CD4-positive, alpha-beta memory T cell (primary cell): ENCODE measurements around the gene A3GALT2. TPM values are rescaled to one million over a fixed set of nuclear protein-coding genes. Genes with fewer than 3 reads are reported as not detected.
"Not testable (repeated sequence)": the region's sequence is repeated elsewhere in the genome, so short reads cannot be mapped to it uniquely, and the experiment has no call there.

Experiments
- CTCF ChIA-PET: fragments of 350-600 bp; sonication (Branson Sonifier 250); formaldehyde crosslinking; loops from one replicate; lab custom pipeline; 2021; ENCODE audit warnings: inconsistent platforms; ENCODE audit not compliant: partially characterized antibody; lab: Charles Lee
- POLR2A ChIA-PET: fragments of 350-600 bp; sonication (Branson Sonifier 250); formaldehyde crosslinking; loops from one replicate; lab custom pipeline; 2021; ENCODE audit not compliant: partially characterized antibody; lab: Charles Lee
- DNase-seq, 5 donors: peaks; one replicate each; pipeline versions ENCODE4 v3.0.0 to v3.0.0-alpha.2; 2020 to 2022; ENCODE audit warnings: mixed read lengths in 1 of 5
- H3K27ac ChIP-seq: one replicate; pipeline ENCODE4 v1.7.0; 2013; ENCODE audit warnings: low read depth, low read length
- H3K27me3 ChIP-seq: 2 replicates; pipeline ENCODE4 v1.7.0; 2013; ENCODE audit warnings: mild to moderate bottlenecking, low read length, moderate library complexity; ENCODE audit not compliant: insufficient read depth
- H3K36me3 ChIP-seq: 2 replicates; pipeline ENCODE4 v1.7.0; 2013; ENCODE audit warnings: mild to moderate bottlenecking, low read length, moderate library complexity; ENCODE audit not compliant: insufficient read depth
- H3K4me1 ChIP-seq: 2 replicates; pipeline ENCODE4 v1.7.0; 2013; ENCODE audit warnings: mild to moderate bottlenecking, low read length, moderate library complexity; ENCODE audit not compliant: insufficient read depth
- H3K4me3 ChIP-seq, 2 donors: one replicate each; pipeline ENCODE4 v1.7.0; 2013; ENCODE audit warnings: low read length in 2 of 2, mild to moderate bottlenecking in 1 of 2
- H3K9me3 ChIP-seq, 2 donors: one replicate each; pipeline ENCODE4 v1.7.0; 2013; ENCODE audit warnings: low read length in 2 of 2, control low read depth in 1 of 2; ENCODE audit not compliant: control insufficient read depth in 1 of 2
- H3K27ac Mint-ChIP-seq, 7 donors: one replicate each; pipeline ENCODE4 v1.8.0; 2020 to 2021; ENCODE audit warnings: mixed read lengths in 7 of 7, mild to moderate bottlenecking in 6 of 7, inconsistent platforms in 3 of 7, moderate library complexity in 3 of 7
- H3K27me3 Mint-ChIP-seq, 2 donors: one replicate each; pipeline ENCODE4 v1.8.0; 2020 to 2021; ENCODE audit warnings: mixed read lengths in 2 of 2
- H3K36me3 Mint-ChIP-seq, 2 donors: one replicate each; pipeline ENCODE4 v1.8.0; 2020 to 2021; ENCODE audit warnings: mixed read lengths in 2 of 2, inconsistent platforms in 1 of 2, mild to moderate bottlenecking in 1 of 2
- H3K4me1 Mint-ChIP-seq, 4 donors: one replicate each; pipeline ENCODE4 v1.8.0; 2020 to 2021; ENCODE audit warnings: mixed read lengths in 4 of 4, mild to moderate bottlenecking in 1 of 4
- H3K4me3 Mint-ChIP-seq, 8 donors: one replicate each; pipeline ENCODE4 v1.8.0; 2020 to 2021; ENCODE audit warnings: mixed read lengths in 8 of 8, mild to moderate bottlenecking in 7 of 8, moderate library complexity in 6 of 8, inconsistent platforms in 3 of 8
- H3K9me3 Mint-ChIP-seq, 8 donors: one replicate each; pipeline ENCODE4 v1.8.0; 2020 to 2021; ENCODE audit warnings: mixed read lengths in 8 of 8, mild to moderate bottlenecking in 5 of 8, inconsistent platforms in 3 of 8, moderate library complexity in 1 of 8
- intact Hi-C: fragments of 100-400 bp; cut with micrococcal nuclease; formaldehyde crosslinking; loops from one replicate; pipeline ENCODE4 v1.15.1; 2023
- polyA plus RNA-seq, 2 donors: library from polyadenylated mRNA; unstranded; fragments of 300-500 nt; fragmentation: Illumina TruSeq; gene quantifications; one replicate each; pipeline ENCODE4 v1.2.3, GENCODE V29; 2021
- total RNA-seq, 2 experiments: library from RNA; stranded (reverse); gene quantifications; one replicate each; pipeline ENCODE4 v1.2.3, GENCODE V29; 2021

The A3GALT2 gene
- total and polyA plus RNA-seq, 4 experiments from 2014 or later, result not detected

DNA sequence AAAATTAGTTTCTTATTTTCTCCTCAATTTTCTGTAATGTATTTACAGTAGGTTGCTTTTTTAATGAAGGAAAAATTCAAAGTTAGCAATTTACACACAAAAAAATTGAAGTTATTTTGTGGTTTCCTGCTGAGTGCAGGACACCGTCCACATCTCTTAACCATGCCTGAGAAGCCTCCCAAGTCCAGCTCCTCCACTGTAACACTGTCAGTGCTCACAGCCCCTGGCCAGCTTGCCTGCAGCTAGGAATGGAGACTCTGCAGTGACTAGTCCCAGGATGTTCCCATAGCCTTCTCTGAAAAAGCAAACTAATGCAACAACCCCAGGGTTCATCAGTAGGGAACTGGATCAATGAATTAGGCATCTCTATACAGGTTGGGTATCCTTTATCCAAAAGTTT lies 3.5 kb downstream of the A3GALT2 start:
- POLR2A ChIA-PET, result no interaction called here
- Histone ChIP-seq H3K27ac (no peak overlapping the region), H3K4me1 (no peaks in the 10 kb centered on the region), H3K9me3 (no peaks in the 10 kb centered on the region), H3K4me3 (no peak overlapping the region), H3K27me3 (no peaks in the 10 kb centered on the region), H3K36me3 (no peaks in the 10 kb centered on the region)
- intact Hi-C loops, result no loop called here
- CTCF ChIA-PET, result no interaction called here
- peaks cover 2% of the 10 kb centered on the region in 2 donors for H3K27me3 Mint-ChIP-seq
- H3K4me1 Mint-ChIP-seq, result peaks cover 0 to 11% (median 5%) of the 10 kb centered on the region in 4 donors
- no peak overlapping the region for H3K27ac Mint-ChIP-seq
- H3K4me3 Mint-ChIP-seq, result no peak overlapping the region
- DNase-seq, result no peak
- H3K36me3 Mint-ChIP-seq, result peaks cover 0 to 2% of the 10 kb centered on the region in 2 donors
- no peaks in the 10 kb centered on the region for H3K9me3 Mint-ChIP-seq

- ChIA-PET POLR2A (no interaction called here), CTCF (no interaction called here)
- DNase-seq, result no peak
- Mint-ChIP-seq H3K4me3 (no peak overlapping the region), H3K27me3 (peaks cover 2% of the 10 kb centered on the region in 2 donors), H3K4me1 (peaks cover 0 to 11% (median 5%) of the 10 kb centered on the region in 4 donors), H3K9me3 (no peaks in the 10 kb centered on the region), H3K36me3 (peaks cover 0 to 2% of the 10 kb centered on the region in 2 donors), H3K27ac (peak overlapping the region in 3 of 7 donors; percentile 43 to 63 (median 58))
- no peak overlapping the region for H3K4me3 ChIP-seq
- intact Hi-C loops, result no loop called here
- H3K27ac ChIP-seq, result no peak overlapping the region
- H3K9me3 ChIP-seq, result no peaks in the 10 kb centered on the region
- no peaks in the 10 kb centered on the region for H3K27me3 ChIP-seq
- H3K36me3 ChIP-seq, result no peaks in the 10 kb centered on the region
- no peaks in the 10 kb centered on the region for H3K4me1 ChIP-seq
These were observed 4.3 kb downstream of the A3GALT2 start for GRCh38 chr1:33316601-33317000.

DNA sequence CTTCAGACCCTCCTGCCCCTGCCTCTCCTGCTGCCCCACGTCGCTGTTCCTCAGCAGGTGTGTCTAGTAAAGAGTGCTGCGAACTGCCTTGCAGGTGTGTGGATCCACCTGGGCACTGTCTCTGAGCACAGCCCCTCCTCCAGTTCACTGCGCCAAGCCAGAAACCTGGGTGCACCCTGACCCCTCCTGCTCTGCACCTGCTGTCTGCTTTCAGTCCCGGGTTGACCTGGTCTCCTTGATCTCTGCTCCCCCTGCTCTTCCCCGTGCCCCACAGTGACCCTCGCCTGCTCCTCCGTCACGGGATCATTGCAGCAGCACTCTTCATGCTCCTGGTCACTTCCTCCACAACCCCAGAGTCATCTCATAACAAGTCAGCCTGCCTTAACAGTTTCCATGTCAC lies 6.5 kb downstream of the A3GALT2 start:
- Mint-ChIP-seq H3K36me3 (no peaks in the 10 kb centered on the region), H3K4me3 (no peak overlapping the region), H3K27ac (no peak overlapping the region), H3K9me3 (no peaks in the 10 kb centered on the region), H3K4me1 (peaks cover 0 to 11% (median 5%) of the 10 kb centered on the region in 4 donors), H3K27me3 (peaks cover 2 to 7% of the 10 kb centered on the region in 2 donors)
- Histone ChIP-seq H3K27me3 (no peaks in the 10 kb centered on the region), H3K36me3 (no peaks in the 10 kb centered on the region), H3K9me3 (no peaks in the 10 kb centered on the region), H3K4me1 (no peaks in the 10 kb centered on the region), H3K4me3 (no peak overlapping the region), H3K27ac (no peak overlapping the region)
- CTCF ChIA-PET, result interaction anchor here (0.6 to 1.3 kb wide), 2 partner anchors 11 to 15 kb away, joined by 3 to 4 read pairs; no protein-coding TSS in a partner anchor
- DNase-seq, result no peak
- POLR2A ChIA-PET, result no interaction called here
- intact Hi-C loops, result no loop called here

GRCh38 chr1:33312413-33312749 lies 8.5 kb downstream of the A3GALT2 start:
- no peaks in the 10 kb centered on the region for H3K36me3 Mint-ChIP-seq
- H3K27ac ChIP-seq, result no peak overlapping the region
- DNase-seq, result no peak
- no peaks in the 10 kb centered on the region for H3K36me3 ChIP-seq
- no peaks in the 10 kb centered on the region for H3K9me3 ChIP-seq
- no peak overlapping the region for H3K27ac Mint-ChIP-seq
- no peak overlapping the region for H3K4me3 Mint-ChIP-seq
- H3K27me3 ChIP-seq, result no peaks in the 10 kb centered on the region
- H3K4me3 ChIP-seq, result no peak overlapping the region
- H3K9me3 Mint-ChIP-seq, result no peaks in the 10 kb centered on the region
- intact Hi-C loops, result no loop called here
- no peaks in the 10 kb centered on the region for H3K4me1 ChIP-seq
- peaks cover 0 to 11% (median 5%) of the 10 kb centered on the region in 4 donors for H3K4me1 Mint-ChIP-seq
- ChIA-PET CTCF (interaction anchor here (1.2 to 2.3 kb wide), 3 partner anchors 15 to 17 kb away, joined by 5 to 9 read pairs (median 5); no protein-coding TSS in a partner anchor), POLR2A (no interaction called here)
- H3K27me3 Mint-ChIP-seq, result peaks cover 4 to 10% of the 10 kb centered on the region in 2 donors

DNA sequence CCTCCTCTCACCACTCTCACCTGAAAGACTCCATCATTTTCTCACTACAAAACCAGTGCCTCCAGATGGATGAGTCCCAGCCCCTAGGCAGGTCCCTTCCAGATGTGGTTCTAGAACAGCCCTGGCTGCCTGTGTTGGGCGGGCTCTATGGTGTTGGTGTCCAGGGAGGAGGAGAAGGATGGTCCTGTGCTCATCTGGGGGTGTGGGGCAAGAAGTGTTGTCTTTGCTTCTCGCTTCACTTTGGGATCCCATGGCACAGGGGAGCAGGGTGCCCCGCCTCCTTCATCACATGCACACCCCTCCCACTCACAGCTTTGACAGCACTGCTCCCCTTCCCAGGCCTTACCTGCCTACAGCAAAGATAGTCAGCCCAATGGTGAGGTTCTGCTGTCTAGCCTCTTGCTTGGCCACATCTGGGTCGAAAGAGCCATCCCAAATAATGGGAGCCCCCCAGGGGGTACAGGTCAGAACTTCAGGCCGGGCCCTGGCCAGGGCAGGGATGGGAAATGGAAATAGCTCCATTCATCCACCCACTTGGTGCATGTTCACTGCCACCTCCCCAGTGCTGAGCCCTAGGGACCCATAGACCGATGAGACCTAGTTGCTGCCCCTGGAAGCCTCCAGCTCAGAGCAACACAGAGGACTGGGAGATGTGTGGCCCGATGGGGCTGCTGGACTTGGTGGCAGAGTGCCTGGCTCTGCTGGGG lies 9.0 kb downstream of the A3GALT2 start:
- Mint-ChIP-seq H3K4me3 (no peak overlapping the region), H3K27me3 (peaks cover 4 to 10% of the 10 kb centered on the region in 2 donors), H3K4me1 (peaks cover 0 to 9% (median 5%) of the 10 kb centered on the region in 4 donors), H3K27ac (no peak overlapping the region), H3K36me3 (no peaks in the 10 kb centered on the region), H3K9me3 (no peaks in the 10 kb centered on the region)
- Histone ChIP-seq H3K9me3 (no peaks in the 10 kb centered on the region), H3K4me1 (no peaks in the 10 kb centered on the region), H3K27me3 (no peaks in the 10 kb centered on the region), H3K36me3 (no peaks in the 10 kb centered on the region), H3K4me3 (no peak overlapping the region), H3K27ac (no peak overlapping the region)
- no peak for DNase-seq
- CTCF ChIA-PET, result interaction anchor here (1.2 to 2.3 kb wide), 2 partner anchors 15 to 16 kb away, joined by 5 to 9 read pairs; no protein-coding TSS in a partner anchor
- POLR2A ChIA-PET, result no interaction called here
- intact Hi-C loops, result no loop called here

DNA sequence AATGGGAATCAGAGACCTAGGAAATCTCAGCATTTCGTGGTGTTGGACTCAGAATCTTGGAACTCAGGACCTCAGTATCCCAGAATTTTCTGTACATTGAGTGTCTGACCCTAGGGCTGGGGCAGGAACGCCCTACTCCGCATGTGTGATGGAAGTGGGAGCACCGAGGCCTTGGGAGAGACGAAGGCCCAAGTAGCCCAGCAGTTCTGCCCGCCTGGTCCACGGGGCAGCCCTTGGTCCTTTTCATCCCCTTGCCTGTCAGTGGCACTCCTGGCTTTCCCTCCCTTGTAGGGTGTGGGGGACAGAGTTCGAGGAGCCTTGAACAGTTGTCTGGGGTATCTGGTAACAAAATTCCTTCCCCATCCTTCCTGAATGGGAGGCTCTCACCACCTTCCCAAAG lies 10.2 kb downstream of the A3GALT2 start:
- Mint-ChIP-seq H3K27ac (no peak overlapping the region), H3K4me1 (peaks cover 0 to 3% (median 2%) of the 10 kb centered on the region in 4 donors), H3K9me3 (no peaks in the 10 kb centered on the region), H3K36me3 (no peaks in the 10 kb centered on the region), H3K27me3 (peaks cover 6 to 17% of the 10 kb centered on the region in 2 donors), H3K4me3 (no peak overlapping the region)
- no peaks in the 10 kb centered on the region for H3K9me3 ChIP-seq
- no peaks in the 10 kb centered on the region for H3K4me1 ChIP-seq
- no peak overlapping the region for H3K27ac ChIP-seq
- ChIA-PET CTCF (no interaction called here), POLR2A (no interaction called here)
- DNase-seq, result no peak
- intact Hi-C loops, result no loop called here
- no peaks in the 10 kb centered on the region for H3K27me3 ChIP-seq
- no peak overlapping the region for H3K4me3 ChIP-seq
- no peaks in the 10 kb centered on the region for H3K36me3 ChIP-seq

DNA sequence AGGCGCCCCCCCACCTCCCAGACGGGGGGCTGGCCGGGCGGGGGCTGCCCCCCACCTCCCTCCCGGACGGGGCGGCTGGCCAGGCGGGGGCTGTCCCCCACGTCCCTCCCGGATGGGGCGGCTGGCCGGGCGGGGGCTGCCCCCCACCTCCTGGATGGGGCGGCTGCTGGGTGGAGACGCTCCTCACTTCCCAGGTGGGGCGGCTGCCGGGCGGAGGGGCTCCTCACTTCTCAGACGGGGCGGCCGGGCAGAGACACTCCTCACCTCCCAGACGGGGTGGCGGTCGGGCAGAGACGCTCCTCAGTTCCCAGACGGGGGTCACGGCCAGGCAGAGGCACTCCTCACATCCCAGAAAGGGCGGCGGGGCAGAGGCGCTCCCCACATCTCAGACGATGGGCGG lies 11.5 kb downstream of the A3GALT2 start:
- H3K4me1 ChIP-seq, H3K27ac Mint-ChIP-seq, H3K27me3 ChIP-seq, CTCF ChIA-PET, H3K36me3 ChIP-seq, POLR2A ChIA-PET, H3K27ac ChIP-seq, DNase-seq, H3K4me1 Mint-ChIP-seq, H3K36me3 Mint-ChIP-seq, H3K9me3 Mint-ChIP-seq, intact Hi-C loops, H3K4me3 ChIP-seq, H3K9me3 ChIP-seq, H3K4me3 Mint-ChIP-seq: not testable (repeated sequence)
- H3K27me3 Mint-ChIP-seq, result peaks cover 6 to 16% of the 10 kb centered on the region in 2 donors
